Mammary epithelial cell (primary cell): ENCODE data around the gene MEF2C.

Source experiments
- CTCF ChIP-seq, 2 donors: IDR thresholded peaks in 1 of 2; conservative IDR thresholded peaks in 1 of 2; 2 replicates each; pipeline ENCODE4 v1.5.1; 2011 to 2012; ENCODE audit warnings: inconsistent platforms in 2 of 2, low read length in 2 of 2, mild to moderate bottlenecking in 2 of 2, control low read depth in 1 of 2, low read depth in 1 of 2; ENCODE audit not compliant: insufficient read depth in 1 of 2; ENCODE audit errors: extremely low read depth in 1 of 2
- EZH2 ChIP-seq: IDR thresholded peaks from 2 replicates; pipeline ENCODE4 v1.6.1; 2012; ENCODE audit warnings: low read length, inconsistent platforms, borderline replicate concordance

DNA sequence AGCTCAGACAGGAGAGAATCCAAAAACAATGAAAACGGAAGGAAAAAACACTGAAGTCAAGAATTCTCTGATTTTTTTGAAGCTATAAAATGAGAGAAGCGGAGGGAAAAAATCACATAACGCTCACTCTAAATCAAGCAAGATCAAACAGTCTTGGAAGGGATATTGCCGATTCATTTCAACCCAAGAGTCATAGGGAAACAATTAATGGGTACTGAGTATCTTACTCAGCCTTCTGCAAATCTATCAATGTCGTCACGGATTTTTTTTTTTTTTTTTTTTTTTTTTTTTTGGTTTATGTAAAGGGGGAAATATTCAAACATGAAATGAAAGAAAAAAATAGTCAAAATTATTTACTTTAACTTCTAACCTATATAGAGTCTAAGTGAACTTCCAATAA, 9.5 kb downstream of the MEF2C start:
- TF ChIP-seq EZH2, result no peak
- no peak for TF ChIP-seq CTCF (conservative IDR thresholded peaks at IDR 0.05 in 1 of 2, IDR thresholded peaks at IDR 0.05 in 1 of 2; ENCODE audit: extremely low read depth in 1 of 2, insufficient read depth in 1 of 2, low read depth in 1 of 2, low read length in 2 of 2)
